Stimulated activated CD4-positive, alpha-beta T cell treated with anti-CD3 and anti-CD28 coated beads, Interleukin-4, amount 100 ng/mL, for 48 hours (primary cell): ENCODE results near the gene COPE.

ENCODE experiments used
- DNase-seq, 2 donors: peaks; one replicate each; pipeline ENCODE4 v3.0.0-alpha.2; 2020; ENCODE audit warnings: low read depth in 2 of 2

The COPE gene

DNA sequence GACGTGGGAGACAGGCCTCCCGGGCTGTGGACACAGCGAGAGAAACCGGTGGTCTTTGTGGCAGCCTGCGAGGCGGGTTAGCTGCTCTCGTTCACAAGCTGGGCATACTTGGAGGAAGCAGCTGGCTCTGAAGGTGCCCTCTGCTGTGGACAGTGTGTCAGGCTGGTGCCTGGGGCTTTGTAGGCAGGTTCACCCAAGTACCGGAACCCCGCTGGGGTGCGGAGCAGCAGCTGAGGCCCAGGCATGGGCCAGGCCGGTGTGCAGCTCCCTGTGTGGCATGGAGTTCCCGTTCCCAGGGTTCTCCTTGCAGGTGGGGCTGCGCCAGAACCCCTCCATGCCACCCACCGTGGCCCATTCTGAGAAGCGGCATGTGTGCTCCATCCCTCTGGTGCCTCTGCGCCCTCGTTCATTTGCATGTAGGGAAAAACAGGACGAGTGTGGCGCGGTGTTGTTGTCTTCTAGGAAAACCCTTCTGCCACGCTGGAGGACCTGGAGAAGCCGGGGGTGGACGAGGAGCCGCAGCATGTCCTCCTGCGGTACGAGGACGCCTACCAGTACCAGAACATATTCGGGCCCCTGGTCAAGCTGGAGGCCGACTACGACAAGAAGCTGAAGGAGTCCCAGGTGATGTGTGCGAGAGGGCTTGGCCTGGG, 67.4 kb downstream of the COPE start:
- DNase-seq = no peak

DNA sequence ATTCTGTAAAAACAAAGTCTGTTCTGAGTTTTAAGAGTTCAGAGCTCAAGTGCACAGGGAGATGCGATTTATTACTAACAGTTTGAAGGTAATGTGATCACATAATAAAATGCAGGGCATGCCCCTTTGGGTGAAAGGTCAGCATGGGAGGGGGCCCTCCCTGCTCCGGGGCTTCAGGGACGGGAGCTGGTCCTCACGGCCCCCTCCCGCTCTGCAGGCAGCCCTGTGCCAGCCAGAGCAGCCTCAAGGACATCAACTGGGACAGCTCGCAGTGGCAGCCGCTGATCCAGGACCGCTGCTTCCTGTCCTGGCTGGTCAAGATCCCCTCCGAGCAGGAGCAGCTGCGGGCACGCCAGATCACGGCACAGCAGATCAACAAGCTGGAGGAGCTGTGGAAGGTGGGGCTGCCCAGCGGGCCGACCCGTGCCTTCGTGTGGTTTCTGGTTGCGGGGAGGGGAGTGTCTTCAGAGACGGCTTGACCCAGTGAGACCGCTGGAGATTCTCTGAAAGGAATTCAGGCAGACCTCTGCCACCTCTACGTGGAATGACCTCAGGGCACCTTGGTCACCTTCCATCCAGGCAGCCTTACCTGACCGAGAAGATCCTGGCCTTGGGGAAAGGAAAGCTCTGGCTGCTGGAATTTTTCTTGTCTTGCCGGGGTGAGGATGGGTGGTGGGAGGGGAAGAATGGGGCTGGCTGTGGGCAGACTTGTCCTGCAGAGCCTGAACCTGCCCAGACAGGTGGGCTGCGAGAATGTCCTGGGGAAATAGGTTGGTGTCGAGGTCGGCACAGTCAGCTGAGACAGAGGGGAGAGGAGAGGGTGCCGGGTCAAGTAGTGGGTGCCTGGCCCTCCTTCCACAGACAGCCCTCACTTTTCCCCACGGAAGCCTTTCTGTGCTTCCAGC, 68.5 kb downstream of the COPE start:
- no peak for DNase-seq

DNA sequence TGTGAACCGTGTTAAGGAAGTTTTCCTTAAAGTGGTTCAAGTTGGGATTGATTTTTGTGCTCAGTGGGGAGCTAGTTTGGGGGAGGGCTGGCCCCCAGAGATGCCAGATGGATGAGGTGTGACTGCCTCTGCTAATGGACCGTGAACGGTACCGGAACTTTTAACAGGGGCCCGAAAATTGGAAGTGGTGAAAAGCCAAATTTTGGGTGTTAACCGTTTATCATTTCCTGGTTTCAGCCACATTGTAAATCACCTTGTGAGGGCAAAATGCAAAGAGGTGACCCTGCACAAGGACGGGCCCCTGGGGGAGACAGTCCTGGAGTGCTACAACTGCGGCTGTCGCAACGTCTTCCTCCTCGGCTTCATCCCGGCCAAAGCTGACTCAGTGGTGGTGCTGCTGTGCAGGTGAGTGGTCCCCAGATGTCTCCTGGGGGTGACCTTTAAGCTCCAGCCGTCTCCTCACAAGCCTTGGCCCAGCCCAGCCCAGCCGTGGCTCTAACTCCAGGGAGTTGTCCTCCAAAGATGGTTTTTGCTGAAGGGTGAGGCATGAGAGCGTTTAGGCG, 69.3 kb downstream of the COPE start:
- DNase-seq = no peak
